Activated CD4-positive, alpha-beta T cell treated with anti-CD3 and anti-CD28 coated beads, Interleukin-2, amount 50 U/mL, for 16 hours (primary cell): ENCODE results near the gene ENTPD6.

Experiments used
- DNase-seq: peaks from one replicate; pipeline ENCODE4 v3.0.0-alpha.2; 2020

The ENTPD6 gene

DNA sequence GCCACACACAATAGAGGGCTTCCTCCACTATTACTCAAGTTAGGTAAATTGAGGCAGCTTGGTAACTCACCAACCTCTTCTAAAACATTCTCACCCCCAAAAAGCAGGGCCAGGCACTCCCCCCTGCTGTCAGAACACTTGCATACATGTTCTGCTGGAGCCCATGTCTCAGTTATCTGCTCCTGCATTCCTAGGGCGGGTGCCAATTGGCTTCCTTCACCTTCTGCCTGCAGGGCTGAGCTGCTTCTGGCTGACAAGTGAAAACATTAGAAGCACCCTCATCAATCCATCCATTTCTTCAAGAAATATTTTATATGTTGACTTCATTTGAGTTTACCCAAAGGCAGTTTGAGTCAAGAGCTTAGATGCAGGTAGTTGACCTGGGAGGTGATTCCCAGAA lies 4.5 kb upstream of the ENTPD6 start:
- no peak for DNase-seq

- DNase-seq = no peak
Measured at GRCh38 chr20:25191689-25192088, 3.8 kb upstream of the ENTPD6 start.

- DNase-seq = no peak
Measured at GRCh38 chr20:25193843-25194242, 1.7 kb upstream of the ENTPD6 start.

DNA sequence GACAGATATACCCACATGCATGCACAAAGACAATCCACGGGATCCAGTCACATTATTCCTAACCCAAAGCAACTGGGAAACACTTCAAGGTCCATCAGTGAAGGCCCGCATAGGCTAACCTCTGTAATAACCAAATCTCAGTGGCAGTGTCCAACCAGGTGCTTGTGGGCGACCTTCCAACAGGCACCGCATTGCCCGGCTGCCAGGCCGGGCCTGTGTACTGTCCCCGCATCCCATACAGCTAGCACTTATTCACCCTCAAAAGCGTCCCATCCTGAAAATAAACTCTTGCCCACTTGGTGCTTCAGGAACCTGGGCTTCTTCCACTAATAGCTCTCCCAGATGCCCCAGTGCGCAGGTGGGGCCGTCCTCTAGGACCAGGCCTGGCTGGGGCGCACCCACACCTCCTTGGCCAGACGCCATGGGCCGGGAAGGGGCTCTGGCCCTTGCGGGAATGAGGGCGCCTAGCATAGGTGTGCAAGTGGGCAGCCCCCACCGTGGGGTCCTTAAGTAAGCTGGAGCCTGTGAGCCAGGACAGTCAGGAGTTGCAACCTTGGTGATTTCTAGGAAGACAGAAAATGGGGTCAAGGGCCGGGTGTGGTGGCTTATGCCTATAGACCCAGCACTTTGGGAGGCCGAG lies 1.1 kb upstream of the ENTPD6 start:
- no peak for DNase-seq

- peak; percentile 18 for DNase-seq
Measured at GRCh38 chr20:25195962-25196785, 662 bp downstream of the ENTPD6 start.

- no peak for DNase-seq
Measured at GRCh38 chr20:25196786-25197120, 1.2 kb downstream of the ENTPD6 start.

- peak; percentile 13 for DNase-seq
Measured at GRCh38 chr20:25197183-25197869, 1.8 kb downstream of the ENTPD6 start.

DNA sequence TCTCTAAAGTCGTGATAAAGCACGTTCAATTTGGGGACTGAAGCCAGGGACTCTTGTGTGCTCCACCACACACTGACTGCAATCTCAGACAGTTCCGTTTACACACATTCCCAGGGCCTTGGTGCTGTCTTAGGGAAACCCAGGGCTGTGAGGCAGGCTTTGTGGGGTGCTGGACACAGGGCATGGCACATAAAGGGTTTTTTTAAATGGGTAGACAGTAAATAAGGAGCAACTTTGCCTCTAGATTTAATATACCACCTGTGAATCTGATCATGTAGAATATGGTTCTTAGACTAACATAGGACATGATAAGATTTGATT lies 2.3 kb downstream of the ENTPD6 start:
- no peak for DNase-seq

DNA sequence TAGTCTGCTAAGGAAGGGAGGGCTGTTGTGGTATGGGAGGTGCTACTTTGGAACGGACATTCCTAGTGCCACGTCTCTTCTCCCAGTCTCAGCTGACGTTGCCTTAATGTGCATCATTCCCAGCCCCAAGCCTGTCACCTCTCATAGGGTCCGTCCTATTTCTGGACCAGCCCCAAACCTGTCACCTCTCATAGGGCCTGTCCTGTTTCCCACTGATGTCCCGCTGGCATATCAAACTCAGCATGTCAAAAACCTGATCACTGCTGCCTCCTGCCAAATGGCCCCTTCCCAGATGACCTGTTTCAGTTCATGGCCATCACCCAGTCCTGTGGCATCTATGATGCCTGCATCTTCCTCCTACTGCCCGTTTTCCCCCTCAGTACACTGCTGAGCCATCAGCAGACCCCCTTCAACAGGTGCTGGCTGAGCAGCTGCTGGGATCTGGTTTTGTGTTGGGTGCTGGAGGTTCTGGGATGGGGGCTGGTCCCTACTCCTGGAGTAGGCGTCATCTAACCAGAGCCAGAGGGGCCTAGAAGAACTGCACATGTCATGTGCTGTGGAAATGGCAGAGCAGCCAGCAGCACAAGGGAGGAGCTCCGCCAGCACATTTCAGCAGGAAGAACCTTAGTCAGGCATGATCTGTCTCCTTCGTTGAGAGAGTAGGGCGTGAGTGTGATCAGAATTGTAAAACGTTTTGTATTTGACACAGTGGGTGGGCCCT lies 3.3 kb downstream of the ENTPD6 start:
- DNase-seq = no peak

DNA sequence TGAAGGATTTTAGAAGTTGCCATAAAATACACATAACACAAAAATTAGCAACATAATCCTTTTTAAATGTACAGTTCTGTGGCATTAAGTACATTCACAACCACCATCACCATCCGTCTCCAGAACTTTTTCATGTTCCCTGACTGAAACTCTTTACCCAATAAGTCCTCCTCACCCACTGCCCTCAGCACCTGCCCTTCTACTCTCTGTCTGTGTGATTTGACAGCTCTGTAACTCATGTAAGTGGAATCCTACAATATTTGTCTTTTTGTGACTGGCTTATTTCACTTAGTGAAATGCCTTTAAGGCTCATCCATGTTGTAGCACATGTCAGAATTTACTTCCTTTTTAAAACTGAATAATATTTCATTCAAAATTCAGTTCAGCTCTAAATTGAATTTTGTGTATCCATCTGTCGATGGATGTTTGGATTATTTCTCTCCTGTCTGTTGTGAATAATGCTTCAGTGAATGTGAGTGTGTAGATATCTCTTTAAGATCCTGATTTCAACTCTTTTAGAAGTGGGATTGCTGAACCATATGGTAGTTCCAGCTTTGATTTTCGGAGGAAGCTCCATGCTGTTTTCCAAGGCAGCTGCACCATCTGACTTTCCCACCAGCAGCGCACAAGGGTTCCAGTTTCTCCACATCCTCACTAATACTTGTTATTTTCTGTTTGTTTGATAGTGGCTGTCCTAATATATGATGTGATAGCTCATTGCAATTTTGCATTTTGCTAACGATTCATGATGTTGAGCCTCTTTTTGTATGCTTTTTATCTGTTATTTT lies 4.2 kb downstream of the ENTPD6 start:
- DNase-seq = no peak

- no peak for DNase-seq
Measured at GRCh38 chr20:25203089-25203488, 7.6 kb downstream of the ENTPD6 start.

DNA sequence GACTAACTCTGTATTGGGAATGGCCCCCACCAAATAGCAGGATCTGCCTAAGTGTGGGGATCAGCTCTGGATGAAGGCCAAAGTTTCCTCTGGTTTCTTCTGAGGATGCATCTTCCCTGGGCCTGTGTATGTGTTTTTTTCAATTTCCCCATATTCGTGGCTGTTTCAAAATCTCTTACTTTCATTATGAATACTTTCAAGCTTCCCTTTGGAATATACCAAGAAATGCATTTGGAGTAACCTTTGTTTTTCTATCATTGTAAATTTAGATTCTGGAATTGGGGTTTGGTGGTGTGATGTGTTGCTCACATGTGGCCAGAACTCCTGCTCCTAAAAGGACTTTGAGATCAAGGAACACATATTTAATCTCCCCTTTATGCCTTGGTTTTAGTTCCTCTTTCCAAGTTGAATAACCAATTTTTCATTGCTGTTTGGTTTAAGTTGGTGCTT lies 8.4 kb downstream of the ENTPD6 start:
- no peak for DNase-seq

DNA sequence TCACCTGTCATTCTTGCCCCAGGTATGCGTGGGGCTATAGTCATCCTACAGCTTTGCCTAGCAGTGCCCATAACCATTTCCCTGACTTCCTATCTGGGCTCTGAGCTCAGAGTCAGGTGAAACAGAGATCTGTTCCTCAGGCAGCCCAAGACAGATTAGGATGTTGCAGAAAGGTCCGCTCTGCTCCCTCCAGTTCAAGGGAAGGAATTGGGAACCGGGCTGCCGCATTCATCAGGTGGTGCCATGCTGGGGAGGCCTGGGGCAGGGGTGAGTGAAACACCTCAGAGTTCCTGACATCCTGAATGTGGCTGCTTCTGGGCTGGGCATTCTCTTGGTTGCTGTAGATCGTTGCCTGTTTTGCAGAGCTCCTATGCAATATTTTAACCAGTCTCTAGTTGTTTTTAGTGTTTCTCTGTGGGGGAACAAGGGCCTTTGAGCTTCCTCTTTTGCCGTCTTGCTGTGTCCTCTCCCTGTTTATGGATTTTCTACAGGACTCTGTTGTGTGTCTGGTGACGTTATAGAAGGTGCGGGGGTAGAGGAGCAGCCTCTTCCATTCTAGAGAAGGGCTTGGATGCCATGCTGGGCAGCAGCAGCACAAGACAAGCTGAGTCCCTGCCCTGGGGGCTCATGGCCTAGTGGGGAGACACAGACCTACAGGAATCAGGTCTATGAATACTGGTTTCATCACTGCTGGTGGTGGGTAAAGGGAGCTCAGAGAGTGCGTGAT lies 9.2 kb downstream of the ENTPD6 start:
- no peak for DNase-seq

DNA sequence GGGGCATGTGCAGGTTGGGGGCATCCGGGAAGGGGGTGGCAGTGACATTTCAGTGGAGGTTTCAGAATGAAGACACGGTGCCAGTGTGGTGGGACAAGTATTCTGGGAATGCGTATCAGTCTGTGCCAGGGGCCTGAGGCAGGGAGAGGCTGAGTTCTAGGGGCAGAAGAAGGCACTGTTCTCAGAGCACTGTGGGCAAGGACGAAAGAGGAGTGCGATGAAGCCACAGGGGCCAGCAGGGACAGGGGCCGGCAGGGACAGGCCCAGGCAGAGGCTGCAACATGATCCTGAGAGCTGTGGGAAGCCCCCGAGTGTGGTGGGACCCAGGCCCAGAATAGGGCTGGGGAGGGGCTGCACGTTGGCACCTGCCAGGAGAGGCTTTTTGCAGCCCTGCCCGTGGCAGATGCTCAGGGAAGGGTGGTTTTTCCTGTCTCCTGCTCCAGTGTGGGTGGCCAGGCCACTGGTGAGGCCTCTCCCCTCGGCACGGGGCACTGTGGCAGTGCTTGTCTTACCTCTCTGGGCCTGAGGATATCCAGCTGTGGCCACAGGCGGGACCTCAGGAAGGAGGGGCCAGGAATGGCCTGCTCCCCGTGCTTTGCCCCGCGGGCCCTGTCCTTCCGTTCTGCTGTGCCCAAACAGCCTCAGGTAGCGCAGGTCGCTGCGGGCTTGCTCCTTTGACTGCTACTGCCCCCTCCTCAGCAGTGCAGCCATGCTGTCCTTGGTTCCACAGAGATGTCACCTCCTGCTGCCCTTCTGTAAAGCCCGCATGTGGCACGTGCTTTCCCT lies 10.0 kb downstream of the ENTPD6 start:
- DNase-seq = no peak

DNA sequence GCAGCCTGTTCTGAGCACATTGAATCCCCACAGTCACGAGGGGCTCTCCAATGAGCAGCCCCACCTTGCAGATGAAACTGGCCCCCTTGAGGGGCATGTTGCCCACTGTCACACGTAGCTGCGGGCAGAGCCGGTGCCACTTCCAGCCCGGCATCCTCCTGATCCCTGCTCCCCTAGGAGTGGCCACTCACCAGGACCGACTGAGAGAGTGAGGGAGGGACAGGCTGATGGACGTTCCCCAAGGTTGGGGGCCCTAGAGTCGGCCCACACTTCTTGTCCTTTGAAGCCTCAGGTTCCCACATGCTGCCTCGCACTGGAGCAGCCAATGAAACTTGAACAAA lies 10.5 kb downstream of the ENTPD6 start:
- DNase-seq = no peak

DNA sequence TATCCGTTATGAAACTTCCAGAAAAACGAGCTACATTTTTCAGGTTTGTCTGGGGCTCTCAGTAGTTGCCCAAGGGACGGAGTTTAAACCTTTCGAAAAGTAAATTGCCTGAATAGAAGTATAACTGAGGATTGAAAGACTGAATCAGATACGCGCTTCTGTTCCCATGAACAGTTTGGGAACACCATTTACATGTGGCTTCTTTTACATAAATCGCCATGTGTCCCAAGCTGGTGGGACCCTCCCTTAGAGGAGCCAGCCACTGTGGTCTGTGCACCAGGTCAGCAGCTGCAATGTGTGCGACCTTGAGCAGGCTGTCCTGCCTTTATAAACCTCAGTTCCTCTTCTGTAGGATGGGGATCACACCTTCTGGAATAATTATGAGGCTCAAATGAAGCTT lies 11.0 kb downstream of the ENTPD6 start:
- DNase-seq = no peak

DNA sequence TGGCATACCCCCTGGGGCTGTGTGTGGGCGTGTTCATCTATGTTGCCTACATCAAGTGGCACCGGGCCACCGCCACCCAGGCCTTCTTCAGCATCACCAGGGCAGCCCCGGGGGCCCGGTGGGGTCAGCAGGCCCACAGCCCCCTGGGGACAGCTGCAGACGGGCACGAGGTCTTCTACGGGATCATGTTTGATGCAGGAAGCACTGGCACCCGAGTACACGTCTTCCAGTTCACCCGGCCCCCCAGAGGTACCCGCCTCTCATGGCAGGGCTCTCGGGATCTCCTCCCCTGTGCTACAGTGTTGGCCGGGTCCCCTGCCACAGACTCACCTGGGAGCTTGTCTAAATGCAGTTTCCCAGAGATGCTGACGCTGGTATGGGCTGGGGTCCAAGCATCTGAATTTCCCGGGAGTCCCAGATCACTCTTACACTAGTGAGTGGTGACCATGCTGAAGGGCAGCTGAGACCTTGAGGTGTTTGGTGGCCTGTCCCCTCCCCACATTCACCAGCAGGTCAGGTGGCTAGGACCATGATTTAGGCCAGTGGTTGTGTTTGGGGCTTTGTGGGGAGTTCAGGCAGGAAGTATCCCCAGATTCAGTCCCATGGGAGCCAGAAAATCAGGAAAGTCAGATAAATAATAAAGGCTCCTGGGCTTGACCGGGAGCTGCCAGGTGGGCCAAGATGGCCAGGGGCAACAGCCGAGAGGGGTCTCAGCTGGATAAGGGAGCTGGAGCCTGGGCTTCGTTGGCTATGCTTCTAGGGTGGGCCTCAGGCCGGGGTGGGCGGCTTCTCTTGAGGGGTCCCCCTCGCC lies 11.8 kb downstream of the ENTPD6 start:
- DNase-seq = no peak

GRCh38 chr20:25207960-25208534 lies 12.5 kb downstream of the ENTPD6 start:
- DNase-seq = no peak

- DNase-seq = no peak
Measured at GRCh38 chr20:25209400-25209799, 13.9 kb downstream of the ENTPD6 start.

- DNase-seq = no peak
Measured at GRCh38 chr20:25209911-25210310, 14.4 kb downstream of the ENTPD6 start.
